Activated CD4-positive, alpha-beta T cell treated with anti-CD3 and anti-CD28 coated beads for 36 hours (primary cell): ENCODE results near the gene FAM185A. TPM values are rescaled to one million over a fixed set of nuclear protein-coding genes. Genes with fewer than 3 reads are reported as not detected.
"Not testable (repeated sequence)": the region's sequence is repeated elsewhere in the genome, so short reads cannot be mapped to it uniquely, and the experiment has no call there.

Experiments used
- ATAC-seq: fragments of 200-7000 bp; cut with Tn5 transposase; one replicate; pipeline ENCODE4 v1.10.0; 2021; ENCODE audit warnings: mild to moderate bottlenecking, moderate library complexity
- CTCF ChIA-PET: fragments of 350-600 bp; sonication (Branson Sonifier 250); formaldehyde crosslinking; loops from one replicate; lab custom pipeline; 2021; ENCODE audit warnings: antibody characterized with exemption; lab: Charles Lee
- POLR2A ChIA-PET: fragments of 350-600 bp; sonication (Branson Sonifier 250); formaldehyde crosslinking; loops from one replicate; lab custom pipeline; 2021; ENCODE audit warnings: antibody characterized with exemption, inconsistent platforms; lab: Charles Lee
- DNase-seq: peaks from one replicate; pipeline ENCODE4 v3.0.0-alpha.2; 2020
- H3K27ac Mint-ChIP-seq: one replicate; pipeline ENCODE4 v1.8.0; 2021; ENCODE audit warnings: mixed read lengths
- H3K27me3 Mint-ChIP-seq: one replicate; pipeline ENCODE4 v1.8.0; 2021; ENCODE audit warnings: mixed read lengths
- H3K36me3 Mint-ChIP-seq: one replicate; pipeline ENCODE4 v1.8.0; 2021; ENCODE audit warnings: low read depth, mixed read lengths
- H3K4me1 Mint-ChIP-seq: one replicate; pipeline ENCODE4 v1.8.0; 2021; ENCODE audit warnings: mixed read lengths
- H3K4me3 Mint-ChIP-seq: one replicate; pipeline ENCODE4 v1.8.0; 2021; ENCODE audit warnings: mild to moderate bottlenecking, moderate library complexity, mixed read lengths
- H3K9me3 Mint-ChIP-seq: one replicate; pipeline ENCODE4 v1.8.0; 2021; ENCODE audit warnings: low read depth, mixed read lengths
- intact Hi-C, 2 experiments: fragments of 100-400 bp; cut with DNase I in 1 of 2; cut with micrococcal nuclease in 1 of 2; formaldehyde crosslinking; loops; one replicate each; pipeline versions ENCODE4 v1.14.2 to v1.15.1; 2022 to 2024; cut with DNase I, micrococcal nuclease
- total RNA-seq, 2 experiments: library from RNA; stranded (reverse); gene quantifications; one replicate each; pipeline ENCODE4 v1.2.3, GENCODE V29; 2021

FAM185A gene
- total RNA-seq, 2 experiments from 2014 or later = 7.9 to 8.8 TPM

- no peak for DNase-seq
Observed at GRCh38 chr7:102836191-102836919, 87.6 kb downstream of the FAM185A start.

GRCh38 chr7:102836977-102837376 lies 88.2 kb downstream of the FAM185A start:
- ATAC-seq = no peak
- H3K27ac Mint-ChIP-seq = no peak overlapping the region
- POLR2A ChIA-PET = no interaction called here
- intact Hi-C loops = no loop called here
- CTCF ChIA-PET = no interaction called here
- H3K27me3 Mint-ChIP-seq = no peaks in the 10 kb centered on the region
- H3K4me1 Mint-ChIP-seq = peaks cover 11% of the 10 kb centered on the region
- H3K4me3 Mint-ChIP-seq = no peak overlapping the region
- no peaks in the 10 kb centered on the region for H3K9me3 Mint-ChIP-seq
- no peak for DNase-seq
- H3K36me3 Mint-ChIP-seq = peaks cover 10% of the 10 kb centered on the region

More at GRCh38 chr7:102836191-102836919, 87.6 kb downstream of the FAM185A start:
- no peaks in the 10 kb centered on the region for H3K27me3 Mint-ChIP-seq
- no peak for ATAC-seq
- peaks cover 10% of the 10 kb centered on the region for H3K36me3 Mint-ChIP-seq
- no peak overlapping the region for H3K4me3 Mint-ChIP-seq
- ChIA-PET CTCF (interaction anchor here (1.2 kb wide), 1 partner anchor 8 kb away, joined by 4 read pairs; no protein-coding TSS in a partner anchor), POLR2A (no interaction called here)
- no peaks in the 10 kb centered on the region for H3K9me3 Mint-ChIP-seq
- H3K27ac Mint-ChIP-seq = no peak overlapping the region
- peaks cover 11% of the 10 kb centered on the region for H3K4me1 Mint-ChIP-seq
- intact Hi-C loops = no loop called here

- intact Hi-C loops = no loop called here
- ATAC-seq = no peak
- Mint-ChIP-seq H3K27ac (no peak overlapping the region), H3K4me3 (no peak overlapping the region), H3K4me1 (peaks cover 11% of the 10 kb centered on the region), H3K27me3 (no peaks in the 10 kb centered on the region), H3K9me3 (no peaks in the 10 kb centered on the region), H3K36me3 (peaks cover 10% of the 10 kb centered on the region)
- no peak for DNase-seq
- ChIA-PET CTCF (no interaction called here), POLR2A (no interaction called here)
Observed at GRCh38 chr7:102837802-102838201, 89.0 kb downstream of the FAM185A start.

GRCh38 chr7:102838572-102839101 lies 89.8 kb downstream of the FAM185A start:
- POLR2A ChIA-PET, H3K27me3 Mint-ChIP-seq, H3K9me3 Mint-ChIP-seq: not testable (repeated sequence)

GRCh38 chr7:102840404-102840803 lies 91.6 kb downstream of the FAM185A start:
- Mint-ChIP-seq H3K4me1 (peaks cover 2% of the 10 kb centered on the region), H3K4me3 (no peak overlapping the region), H3K36me3 (peaks cover 8% of the 10 kb centered on the region), H3K27me3 (no peaks in the 10 kb centered on the region), H3K27ac (no peak overlapping the region), H3K9me3 (no peaks in the 10 kb centered on the region)
- ATAC-seq = no peak
- ChIA-PET POLR2A (no interaction called here), CTCF (interaction anchor here (0.6 kb wide), 1 partner anchor 25 kb away, joined by 3 read pairs; no protein-coding TSS in a partner anchor)
- no peak for DNase-seq
- intact Hi-C loops = no loop called here

More at GRCh38 chr7:102838572-102839101, 89.8 kb downstream of the FAM185A start:
- ATAC-seq, H3K4me3 Mint-ChIP-seq, intact Hi-C loops, H3K27ac Mint-ChIP-seq, H3K36me3 Mint-ChIP-seq, DNase-seq, CTCF ChIA-PET: not testable (repeated sequence)
- H3K4me1 Mint-ChIP-seq = peaks cover 11% of the 10 kb centered on the region

- intact Hi-C loops = no loop called here
- POLR2A ChIA-PET = no interaction called here
- no peaks in the 10 kb centered on the region for H3K27me3 Mint-ChIP-seq
- CTCF ChIA-PET = no interaction called here
- H3K4me1 Mint-ChIP-seq = peaks cover 2% of the 10 kb centered on the region
- DNase-seq (no peak), ATAC-seq (no peak)
- H3K27ac Mint-ChIP-seq = no peak overlapping the region
- H3K4me3 Mint-ChIP-seq = no peak overlapping the region
- H3K9me3 Mint-ChIP-seq = no peaks in the 10 kb centered on the region
- H3K36me3 Mint-ChIP-seq = peaks cover 8% of the 10 kb centered on the region
Observed at GRCh38 chr7:102841290-102841689, 92.5 kb downstream of the FAM185A start.

GRCh38 chr7:102842284-102842683 lies 93.5 kb downstream of the FAM185A start:
- ATAC-seq = no peak
- Mint-ChIP-seq H3K27ac (no peak overlapping the region), H3K4me1 (peaks cover 2% of the 10 kb centered on the region), H3K36me3 (peaks cover 4% of the 10 kb centered on the region), H3K27me3 (no peaks in the 10 kb centered on the region), H3K4me3 (no peak overlapping the region), H3K9me3 (no peaks in the 10 kb centered on the region)
- ChIA-PET CTCF (no interaction called here), POLR2A (no interaction called here)
- DNase-seq = no peak
- intact Hi-C loops = no loop called here

- Mint-ChIP-seq H3K27me3 (no peaks in the 10 kb centered on the region), H3K4me1 (peaks cover 2% of the 10 kb centered on the region), H3K36me3 (no peaks in the 10 kb centered on the region), H3K4me3 (no peak overlapping the region), H3K27ac (no peak overlapping the region), H3K9me3 (no peaks in the 10 kb centered on the region)
- ChIA-PET POLR2A (no interaction called here), CTCF (interaction anchor here (0.9 to 1.6 kb wide), 2 partner anchors 8 to 34 kb away, joined by 3 to 4 read pairs; no protein-coding TSS in a partner anchor)
- DNase-seq (no peak), ATAC-seq (peak; percentile 36)
- intact Hi-C loops = no loop called here
Observed at GRCh38 chr7:102843850-102844249, 95.1 kb downstream of the FAM185A start.

GRCh38 chr7:102845346-102845745 lies 96.5 kb downstream of the FAM185A start:
- no peaks in the 10 kb centered on the region for H3K9me3 Mint-ChIP-seq
- ChIA-PET CTCF (interaction anchor here (1.6 kb wide), 1 partner anchor 10 kb away, joined by 4 read pairs; no protein-coding TSS in a partner anchor), POLR2A (no interaction called here)
- no peak overlapping the region for H3K27ac Mint-ChIP-seq
- peaks cover 2% of the 10 kb centered on the region for H3K4me1 Mint-ChIP-seq
- H3K36me3 Mint-ChIP-seq = no peaks in the 10 kb centered on the region
- H3K27me3 Mint-ChIP-seq = no peaks in the 10 kb centered on the region
- DNase-seq (no peak), ATAC-seq (no peak)
- intact Hi-C loops = no loop called here
- no peak overlapping the region for H3K4me3 Mint-ChIP-seq

GRCh38 chr7:102849079-102849478 lies 100.3 kb downstream of the FAM185A start:
- H3K27me3 Mint-ChIP-seq = no peaks in the 10 kb centered on the region
- peaks cover 10% of the 10 kb centered on the region for H3K36me3 Mint-ChIP-seq
- H3K4me3 Mint-ChIP-seq = no peak overlapping the region
- no peaks in the 10 kb centered on the region for H3K4me1 Mint-ChIP-seq
- no peak overlapping the region for H3K27ac Mint-ChIP-seq
- ATAC-seq (no peak), DNase-seq (no peak)
- ChIA-PET CTCF (interaction anchor here (0.6 kb wide), 1 partner anchor 203 kb away, joined by 3 read pairs; no protein-coding TSS in a partner anchor), POLR2A (no interaction called here)
- H3K9me3 Mint-ChIP-seq = peaks cover 6% of the 10 kb centered on the region
- intact Hi-C loops = no loop called here

GRCh38 chr7:102849538-102849937 lies 100.7 kb downstream of the FAM185A start:
- intact Hi-C loops = no loop called here
- ATAC-seq = no peak
- CTCF ChIA-PET = interaction anchor here (0.6 kb wide), 1 partner anchor 203 kb away, joined by 3 read pairs; no protein-coding TSS in a partner anchor

GRCh38 chr7:102856036-102856435 lies 107.2 kb downstream of the FAM185A start:
- ChIA-PET POLR2A (no interaction called here), CTCF (no interaction called here)
- DNase-seq = no peak
- Mint-ChIP-seq H3K4me3 (no peak overlapping the region), H3K27ac (no peak overlapping the region), H3K27me3 (no peaks in the 10 kb centered on the region), H3K9me3 (peaks cover 6% of the 10 kb centered on the region), H3K36me3 (peaks cover 10% of the 10 kb centered on the region), H3K4me1 (no peaks in the 10 kb centered on the region)
- ATAC-seq = no peak
- intact Hi-C loops = loop anchor here in 1 of 2 experiments (10.0 kb wide), 1 partner anchor 59 kb away; the partner anchor contains the start of gene LRRC17

More at GRCh38 chr7:102849538-102849937, 100.7 kb downstream of the FAM185A start:
- DNase-seq = no peak
- Mint-ChIP-seq H3K4me3 (no peak overlapping the region), H3K27ac (no peak overlapping the region), H3K4me1 (no peaks in the 10 kb centered on the region), H3K27me3 (no peaks in the 10 kb centered on the region), H3K9me3 (peaks cover 6% of the 10 kb centered on the region), H3K36me3 (peaks cover 10% of the 10 kb centered on the region)
- POLR2A ChIA-PET = no interaction called here
